ENCODE data around the gene GLI1. TPM values are rescaled to one million over a fixed set of nuclear protein-coding genes. Genes with fewer than 3 reads are reported as not detected.
A peak's percentile ranks its signal among the peaks of the same experiment; 100 is the strongest.

The GLI1 gene
- total RNA-seq, 1 experiment from 2014 or later, result 6.4 TPM

DNA sequence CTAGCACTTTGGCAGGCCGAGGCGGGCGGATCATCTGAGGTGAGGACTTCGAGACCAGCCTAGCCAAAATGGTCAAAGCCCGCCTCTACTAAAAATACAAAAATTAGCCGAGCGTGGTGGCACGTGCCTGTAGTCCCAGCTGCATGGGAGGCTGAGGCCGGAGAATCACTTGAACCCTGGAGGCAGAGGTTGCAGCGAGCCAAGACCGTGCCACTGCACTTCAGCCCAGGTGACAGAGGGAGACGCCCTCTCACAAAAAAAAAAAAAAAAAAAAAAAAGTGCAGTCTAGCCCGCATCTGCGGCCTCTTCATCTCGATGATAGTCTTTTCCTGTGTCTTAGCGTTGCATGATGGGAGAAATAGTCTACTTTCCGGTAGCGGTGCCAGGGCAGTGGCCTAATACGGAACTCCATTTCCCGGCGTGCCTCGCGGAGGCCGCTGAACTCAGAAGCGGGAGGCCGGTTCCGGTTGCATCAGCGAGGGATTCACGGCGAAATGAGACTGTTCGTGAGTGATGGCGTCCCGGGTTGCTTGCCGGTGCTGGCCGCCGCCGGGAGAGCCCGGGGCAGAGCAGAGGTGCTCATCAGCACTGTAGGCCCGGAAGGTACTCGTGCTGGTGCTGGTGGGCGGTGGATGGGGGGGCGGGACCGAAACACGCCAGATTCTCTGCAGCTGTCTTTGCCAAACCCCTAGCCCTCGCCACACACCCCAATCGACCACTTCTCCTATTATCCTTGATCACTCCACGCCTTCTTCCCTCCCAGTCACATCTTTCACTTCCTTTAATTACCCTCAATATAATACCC lies 28.2 kb downstream of the GLI1 start, which contains the start of gene MARS1:
Gene MARS1, plus strand, starts transcription at position 472 of the 805 bp plus-strand sequence. Its CDS starts 23 bp downstream, at position 495.
- H3K9ac ChIP-seq (ENCODE audit: low read length), result peak within 1 kb of the TSS; percentile 76
- BruUV-seq (replicated peaks), result no TSS peak
- intact Hi-C loops (cut with micrococcal nuclease), result loop anchor here (2.0 kb wide), 1 partner anchor 29 kb away; the partner anchor contains the start of gene GLI1
- ChIA-PET POLR2A (interaction anchor here (0.7 to 1.3 kb wide), 2 partner anchors 29 to 44 kb away, joined by 3 to 4 read pairs; no protein-coding TSS in a partner anchor), RAD21 (ENCODE audit: low non-redundant PET in 1 of 2, low total read pairs in 2 of 2, uncharacterized antibody in 2 of 2, unreplicated experiment in 2 of 2) (no interaction called here), CTCF (no interaction called here)
- peak; percentile 94 for DNase-seq (ENCODE audit: low read depth, low spot score)
- H3K79me2 ChIP-seq (ENCODE audit: insufficient read depth, low read length), result peaks cover 41% of the 10 kb centered on the region
- no peaks in the 10 kb centered on the region for H3K9me3 ChIP-seq (ENCODE audit: control insufficient read depth in 1 of 2, insufficient read depth in 1 of 2, low read depth in 1 of 2, low read length in 2 of 2)
- H3K27ac ChIP-seq (ENCODE audit: low read depth, low read length), result peak within 1 kb of the TSS; percentile 68
- no peaks in the 10 kb centered on the region for H4K20me1 ChIP-seq (ENCODE audit: insufficient read depth)
- ATAC-seq, result peak; percentile 94
- H3K27me3 ChIP-seq (ENCODE audit: insufficient read depth, low read length), result no peaks in the 10 kb centered on the region
- no peak within 1 kb of the TSS for H2AFZ ChIP-seq (ENCODE audit: low read depth, low read length, poor library complexity, severe bottlenecking)
- H3K36me3 ChIP-seq (ENCODE audit: control insufficient read depth in 1 of 2, insufficient read depth in 2 of 2, low read length in 2 of 2), result peaks cover 17 to 32% of the 10 kb centered on the region in 2 experiments
- no peaks in the 10 kb centered on the region for H3K9me2 ChIP-seq (ENCODE audit: insufficient read depth)
- H3K4me1 ChIP-seq (ENCODE audit: control insufficient read depth in 1 of 2, insufficient read depth in 2 of 2, low read length in 2 of 2), result peaks cover 4 to 14% of the 10 kb centered on the region in 2 experiments; a peak in 3 of 4 replicates
- H3K4me3 ChIP-seq (replicated peaks in 1 of 2; ENCODE audit: low read depth in 1 of 2, low read length in 2 of 2), result peak within 1 kb of the TSS; percentile 97 to 100
- peak within 1 kb of the TSS; percentile 86 for H3K4me2 ChIP-seq (ENCODE audit: low read length)
- TF ChIP-seq RAD21 (IDR thresholded peaks at IDR 0.05; ENCODE audit: low read depth), result peak; percentile 31; the same call in 1 of the 2 replicates
- no peak for TF ChIP-seq ZNF274 (IDR thresholded peaks at IDR 0.05; ENCODE audit: low read depth, low read length)
- no peak for TF ChIP-seq EGR1 (IDR thresholded peaks at IDR 0.05; ENCODE audit: low read depth)
- TF ChIP-seq SRF (IDR thresholded peaks at IDR 0.05; ENCODE audit: low read depth), result peak; percentile 87
- no peak for TF ChIP-seq ZFX (IDR thresholded peaks at IDR 0.05)
- TF ChIP-seq CBX3 (IDR thresholded peaks at IDR 0.05; ENCODE audit: low read depth), result peak; percentile 71; the same call in 1 of the 2 replicates
- TF ChIP-seq ELF1 (IDR thresholded peaks at IDR 0.05; ENCODE audit: borderline replicate concordance, low read depth), result peak; percentile 79
- no peak for TF ChIP-seq REST (IDR thresholded peaks at IDR 0.05; ENCODE audit: low read depth)
- no peak for TF ChIP-seq FOSL1 (IDR thresholded peaks at IDR 0.05; ENCODE audit: low read depth)
- peak; percentile 87 for TF ChIP-seq POLR2AphosphoS5 (IDR thresholded peaks at IDR 0.05; ENCODE audit: low read depth, low read length)
- TF ChIP-seq YY1 (IDR thresholded peaks at IDR 0.05; ENCODE audit: extremely low read depth, insufficient replicate concordance, low read depth, low read length), result peak; percentile 62
- TF ChIP-seq, protein P1, sequence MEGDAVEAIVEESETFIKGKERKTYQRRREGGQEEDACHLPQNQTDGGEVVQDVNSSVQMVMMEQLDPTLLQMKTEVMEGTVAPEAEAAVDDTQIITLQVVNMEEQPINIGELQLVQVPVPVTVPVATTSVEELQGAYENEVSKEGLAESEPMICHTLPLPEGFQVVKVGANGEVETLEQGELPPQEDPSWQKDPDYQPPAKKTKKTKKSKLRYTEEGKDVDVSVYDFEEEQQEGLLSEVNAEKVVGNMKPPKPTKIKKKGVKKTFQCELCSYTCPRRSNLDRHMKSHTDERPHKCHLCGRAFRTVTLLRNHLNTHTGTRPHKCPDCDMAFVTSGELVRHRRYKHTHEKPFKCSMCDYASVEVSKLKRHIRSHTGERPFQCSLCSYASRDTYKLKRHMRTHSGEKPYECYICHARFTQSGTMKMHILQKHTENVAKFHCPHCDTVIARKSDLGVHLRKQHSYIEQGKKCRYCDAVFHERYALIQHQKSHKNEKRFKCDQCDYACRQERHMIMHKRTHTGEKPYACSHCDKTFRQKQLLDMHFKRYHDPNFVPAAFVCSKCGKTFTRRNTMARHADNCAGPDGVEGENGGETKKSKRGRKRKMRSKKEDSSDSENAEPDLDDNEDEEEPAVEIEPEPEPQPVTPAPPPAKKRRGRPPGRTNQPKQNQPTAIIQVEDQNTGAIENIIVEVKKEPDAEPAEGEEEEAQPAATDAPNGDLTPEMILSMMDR (IDR thresholded peaks at IDR 0.05 in 2 of 3, conservative IDR thresholded peaks at IDR 0.05 in 1 of 3; ENCODE audit: borderline replicate concordance in 1 of 3, insufficient read depth in 1 of 3, low read depth in 2 of 3, low read length in 2 of 3), result peak in 2 of 3 experiments; percentile 37 to 46; a peak in 3 of 6 replicates
- no peak for TF ChIP-seq EZH2 (IDR thresholded peaks at IDR 0.05)
- TF ChIP-seq SP1 (IDR thresholded peaks at IDR 0.05; ENCODE audit: low read depth), result peak; percentile 25; the same call in 1 of the 2 replicates
- TF ChIP-seq ATF3 (IDR thresholded peaks at IDR 0.05), result no peak
- peak; percentile 68 for TF ChIP-seq TCF7L2 (IDR thresholded peaks at IDR 0.05; ENCODE audit: borderline replicate concordance, extremely low read depth, insufficient read depth, insufficient read length)
- peak; percentile 90 for TF ChIP-seq SIN3A (IDR thresholded peaks at IDR 0.05; ENCODE audit: low read depth)
- peak; percentile 53 for TF ChIP-seq POLR2A (IDR thresholded peaks at IDR 0.05; ENCODE audit: borderline replicate concordance, extremely low read depth, insufficient read depth, insufficient read length)
- TF ChIP-seq CEBPB (IDR thresholded peaks at IDR 0.05; ENCODE audit: low read depth), result peak; percentile 63
- peak; percentile 91 for TF ChIP-seq MAX (IDR thresholded peaks at IDR 0.05)
- TF ChIP-seq JUND (IDR thresholded peaks at IDR 0.05), result no peak

All from HCT116 (cell line).